Endometrium (tissue), 2 donors: ENCODE results near the gene SND1.

ENCODE experiments used
- FAIRE-seq: peaks from 2 replicates; lab custom pipeline; 2012; peaks lifted over from hg19 to GRCh38; lab: Jason Lieb, UNC
- donor health status: control.
- donor health status: control.

SND1 gene

DNA sequence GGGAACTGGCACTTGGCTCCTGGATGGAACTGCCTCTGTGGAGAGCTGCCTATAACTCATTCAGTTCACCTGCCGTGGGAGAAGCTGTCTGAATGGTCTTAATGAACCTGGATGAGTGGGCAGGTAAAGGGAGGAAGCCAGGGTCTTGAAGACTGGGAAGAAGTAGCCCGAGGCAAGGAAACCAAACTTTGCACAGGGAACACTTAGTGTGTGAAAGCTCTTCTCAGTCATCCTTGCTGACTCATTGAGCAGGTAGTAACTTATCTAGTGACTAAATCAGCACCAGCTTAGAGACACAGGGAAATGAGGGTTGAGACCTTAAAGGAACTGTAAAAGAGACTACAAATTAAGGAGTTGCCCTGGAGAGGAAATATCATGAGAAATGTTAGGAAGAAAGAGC is 369.4 kb downstream of the SND1 start:
- no peak for FAIRE-seq

DNA sequence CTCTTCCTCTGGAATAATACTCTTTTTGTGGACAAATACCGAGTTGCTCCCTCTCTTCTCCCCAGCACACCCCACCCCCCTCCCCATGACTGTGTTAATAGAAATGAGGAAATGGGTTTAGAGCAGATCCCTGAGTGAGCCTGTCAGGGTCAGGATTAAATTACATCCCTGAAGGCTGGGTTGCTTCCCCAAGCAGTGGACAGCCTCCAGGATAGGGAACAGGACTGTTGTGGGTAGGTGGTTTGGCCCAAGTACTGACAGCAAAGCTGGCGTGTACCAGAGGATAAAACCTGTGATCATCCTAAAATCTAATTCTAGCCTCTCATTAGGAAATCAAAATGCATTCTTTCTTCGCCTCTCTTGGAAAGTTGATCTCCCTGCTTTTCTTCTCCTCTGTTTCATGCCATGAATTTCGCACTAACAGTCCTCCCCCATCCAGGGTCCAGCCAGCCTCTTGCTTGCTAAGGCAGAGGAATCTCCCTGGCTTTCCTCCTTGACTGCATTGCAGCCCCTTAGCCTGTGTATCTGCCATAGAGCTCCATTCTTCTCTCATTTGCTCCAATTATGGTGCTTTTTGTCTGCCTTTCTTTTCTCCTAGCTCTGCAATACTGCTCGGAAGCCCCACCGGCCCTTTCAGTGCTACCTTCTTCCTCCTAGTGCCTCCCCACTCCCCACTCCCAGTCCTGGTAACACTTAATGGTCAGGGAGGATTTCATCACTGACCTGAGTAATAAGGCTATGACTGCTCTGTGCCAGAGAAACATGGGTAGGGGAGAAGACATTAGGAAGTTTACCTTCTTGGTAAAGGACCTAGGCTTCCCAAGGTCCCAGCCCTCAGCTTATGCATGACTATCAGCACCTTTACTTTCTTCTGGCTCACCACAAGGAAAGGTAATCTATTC is 370.9 kb downstream of the SND1 start:
- no peak for FAIRE-seq

GRCh38 chr7:128024151-128024550 is 372.2 kb downstream of the SND1 start:
- FAIRE-seq, result no peak

- FAIRE-seq, result no peak
Measured at GRCh38 chr7:128025380-128025779, 373.4 kb downstream of the SND1 start.

- FAIRE-seq, result no peak
Measured at GRCh38 chr7:128025819-128026218, 373.8 kb downstream of the SND1 start.

GRCh38 chr7:128026551-128026950 is 374.6 kb downstream of the SND1 start:
- no peak for FAIRE-seq

- no peak for FAIRE-seq
Measured at GRCh38 chr7:128027485-128027980, 375.5 kb downstream of the SND1 start.

GRCh38 chr7:128029405-128029995 is 377.5 kb downstream of the SND1 start:
- FAIRE-seq, result no peak

DNA sequence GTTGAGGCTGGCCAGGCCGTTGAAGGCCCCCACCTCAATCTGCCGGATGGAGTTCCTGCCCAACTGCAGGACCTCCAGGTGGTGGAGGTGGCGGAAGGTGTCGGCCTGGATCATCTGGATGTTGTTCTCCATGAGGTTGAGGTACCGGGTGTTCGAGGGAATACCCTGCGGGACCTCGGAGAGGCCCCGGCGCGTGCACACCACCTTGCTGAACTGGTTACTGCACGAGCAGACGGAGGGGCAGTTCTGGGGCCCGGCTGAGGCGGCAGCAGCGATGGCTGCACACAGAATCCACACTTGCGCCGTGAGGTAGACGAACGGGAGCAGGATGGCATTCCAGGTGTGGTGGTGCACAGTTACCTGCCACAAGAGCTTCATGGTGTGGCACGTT is 378.3 kb downstream of the SND1 start:
- no peak for FAIRE-seq

GRCh38 chr7:128030654-128031611 is 378.9 kb downstream of the SND1 start, which contains the start of gene LRRC4:
TSS of gene LRRC4 (minus strand) at chr7:128031437. CDS start at chr7:128030640, 797 bp downstream.
- no peak for FAIRE-seq

DNA sequence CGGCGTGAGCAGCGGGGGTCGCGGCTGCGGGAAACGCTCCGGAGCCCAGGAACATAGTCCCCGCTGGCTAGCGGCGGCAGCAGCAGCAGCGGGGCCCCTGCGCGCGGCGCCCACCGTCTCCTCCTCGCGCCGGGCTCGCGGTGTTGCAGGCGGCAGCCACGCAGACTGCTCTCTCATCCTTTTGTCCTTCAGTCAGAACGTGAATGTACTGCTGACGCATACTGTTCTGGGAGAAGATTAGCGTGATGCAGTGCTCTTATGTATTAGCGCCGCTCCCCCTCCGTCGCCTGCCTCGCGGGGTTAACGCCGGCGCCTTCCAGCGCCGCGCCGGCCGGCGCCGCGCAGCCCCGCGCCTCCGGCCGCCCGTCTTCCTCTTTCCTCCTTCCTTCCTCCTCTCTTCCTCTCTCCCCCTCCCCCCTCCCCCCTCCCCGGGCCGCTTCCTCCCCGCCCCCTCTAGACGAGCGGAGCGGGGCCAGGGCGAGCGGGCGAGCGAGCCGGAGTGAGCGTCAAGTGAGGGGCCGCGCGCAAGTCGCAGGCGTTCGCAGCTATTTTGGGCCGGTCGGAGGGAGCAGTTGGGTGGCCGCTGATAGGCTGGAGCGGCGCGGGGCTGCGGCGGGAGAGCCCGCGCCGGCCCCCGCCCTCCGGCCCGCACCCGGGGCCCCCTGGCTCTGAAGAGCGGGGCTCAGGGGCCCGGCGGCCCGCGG is 380.1 kb downstream of the SND1 start:
- no peak for FAIRE-seq

- no peak for FAIRE-seq
Measured at GRCh38 chr7:128032605-128033235, 380.7 kb downstream of the SND1 start.

DNA sequence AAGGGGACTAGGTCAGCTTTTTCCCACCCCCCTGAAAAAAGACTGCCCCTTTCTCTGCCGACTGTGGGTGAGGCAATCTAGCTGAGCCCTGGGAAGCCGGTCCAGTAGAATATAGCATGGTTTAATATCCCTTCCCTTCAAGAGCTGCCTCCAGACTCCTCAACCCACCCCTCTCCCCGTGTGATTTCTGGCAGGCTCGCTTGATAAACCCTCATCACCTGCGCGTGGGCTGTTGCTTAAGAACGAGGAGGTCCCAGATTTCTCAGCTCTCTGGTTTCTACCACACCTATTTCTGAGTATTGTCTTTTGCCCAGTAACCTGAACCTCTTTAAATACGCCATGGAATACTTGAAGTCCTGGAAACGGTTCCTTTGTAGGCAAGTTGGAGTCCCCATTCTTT is 381.3 kb downstream of the SND1 start:
- no peak for FAIRE-seq

GRCh38 chr7:128034825-128035224 is 382.8 kb downstream of the SND1 start:
- no peak for FAIRE-seq

DNA sequence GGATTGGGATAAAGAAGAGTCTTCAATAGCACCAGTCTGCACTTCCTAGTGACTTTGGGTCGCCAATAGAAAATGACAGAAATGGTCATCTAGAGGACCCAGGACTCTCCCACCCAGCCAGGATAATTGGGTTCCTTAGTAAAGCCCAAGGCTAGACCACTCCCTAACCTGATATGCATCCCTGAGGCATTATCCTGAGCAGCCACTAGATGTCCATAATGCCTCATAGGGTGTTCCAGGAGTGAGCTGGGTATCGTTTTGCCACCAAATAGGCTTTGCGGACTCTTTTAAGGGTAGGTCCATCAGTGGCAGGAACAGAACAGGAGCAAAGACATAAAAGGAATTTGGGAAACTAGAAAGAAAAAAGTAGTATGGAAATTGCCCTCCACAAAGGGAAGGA is 383.7 kb downstream of the SND1 start:
- FAIRE-seq, result no peak

DNA sequence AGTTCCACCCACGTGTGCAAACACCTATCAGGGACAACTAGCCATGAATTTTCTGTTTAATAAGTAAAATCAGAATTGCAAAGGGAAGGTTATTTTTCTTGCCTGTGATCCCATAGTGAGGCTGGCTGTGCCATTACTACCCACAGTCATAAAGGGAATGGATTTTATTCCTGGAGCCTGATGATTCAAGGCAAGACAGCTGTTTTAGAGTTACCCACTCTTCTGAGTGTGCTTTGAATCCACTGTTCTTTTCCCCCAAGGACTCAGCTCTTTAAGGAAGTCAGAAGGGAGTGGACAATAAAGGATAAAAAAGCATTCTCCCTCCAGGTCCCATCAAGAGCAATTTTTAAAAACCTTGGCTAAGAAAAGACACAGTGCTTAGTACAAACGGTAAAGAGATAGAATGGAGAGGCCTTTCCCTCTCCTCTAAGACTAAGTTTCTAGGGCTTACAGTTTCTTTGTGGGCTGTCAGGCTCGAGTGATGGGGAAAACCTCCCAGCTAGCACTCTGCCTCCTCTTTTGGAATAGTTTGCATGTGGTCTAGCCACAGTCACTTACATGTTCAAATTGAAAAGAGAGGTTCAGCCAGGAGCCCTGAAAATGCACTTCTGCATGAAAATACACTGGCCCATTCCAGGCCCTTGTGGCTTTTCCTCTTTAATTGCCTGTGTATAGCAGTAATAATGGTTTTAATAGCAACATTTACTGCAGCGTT is 384.4 kb downstream of the SND1 start:
- no peak for FAIRE-seq

GRCh38 chr7:128037081-128037480 is 385.1 kb downstream of the SND1 start:
- no peak for FAIRE-seq

DNA sequence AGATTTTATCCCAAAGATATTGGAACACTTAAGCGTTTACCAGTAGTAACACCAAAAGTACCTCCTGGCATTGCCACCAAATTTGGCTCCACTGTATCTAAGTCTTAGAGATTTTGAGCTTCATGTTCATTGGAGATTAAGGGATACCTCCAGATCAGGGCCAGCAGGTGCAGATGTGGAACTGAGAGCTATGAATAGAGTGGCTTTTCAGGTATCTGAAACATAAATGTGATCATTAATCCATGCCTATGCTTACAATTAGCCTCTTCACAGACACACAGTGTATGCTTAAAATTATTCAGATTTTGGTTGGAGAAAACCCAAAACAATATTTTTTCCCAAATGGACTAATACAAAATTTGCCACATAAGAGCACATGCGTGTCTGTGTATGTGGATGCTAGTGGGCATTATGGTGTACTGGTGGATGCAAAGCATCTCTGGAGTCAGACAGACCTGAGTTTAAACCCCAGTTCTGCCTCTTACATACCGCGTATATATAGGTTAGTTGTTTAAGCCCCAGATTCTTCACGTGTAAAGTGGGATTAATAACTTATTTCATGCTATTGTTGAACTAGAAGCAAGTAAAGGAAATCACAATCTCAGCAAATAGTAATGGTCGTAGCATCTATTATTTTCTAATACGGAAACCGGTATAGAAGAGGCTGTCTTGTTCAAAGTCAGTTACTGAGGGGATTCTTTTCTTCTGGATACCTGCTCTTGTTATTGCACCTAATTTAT is 386.1 kb downstream of the SND1 start:
- FAIRE-seq, result no peak

GRCh38 chr7:128039544-128039953 is 387.6 kb downstream of the SND1 start:
- FAIRE-seq, result no peak

DNA sequence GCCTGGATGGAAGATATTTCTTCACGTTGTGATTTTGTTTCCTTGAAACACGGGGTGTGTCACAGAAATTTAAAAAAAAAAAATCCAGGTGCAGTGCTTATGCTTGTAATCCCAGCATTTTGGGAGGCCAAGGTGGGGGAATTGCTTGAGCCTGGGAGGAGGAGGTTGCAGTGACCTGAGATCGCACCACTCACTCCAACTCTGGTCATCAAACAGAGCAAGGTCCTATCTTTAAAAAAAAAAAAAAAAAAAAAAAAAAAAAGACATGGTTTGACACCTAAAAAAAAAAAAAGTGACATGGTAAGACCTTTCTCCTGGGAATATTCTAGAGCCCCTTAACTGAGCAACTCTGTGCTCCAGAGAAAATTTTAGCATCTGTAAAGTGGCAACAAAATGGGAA is 388.2 kb downstream of the SND1 start:
- no peak for FAIRE-seq
